WTC11 (cell line): Measurements from ENCODE around the gene KRT35. TPM values are rescaled to one million over a fixed set of nuclear protein-coding genes. Genes with fewer than 3 reads are reported as not detected.
A peak's percentile ranks its signal among the peaks of the same experiment; 100 is the strongest.

Source experiments
- ATAC-seq: fragments of 200-7000 bp; cut with Tn5 transposase; 2 replicates; pipeline ENCODE4 v1.10.0; 2021; ENCODE audit warnings: mild to moderate bottlenecking, moderate library complexity
- CTCF ChIA-PET: fragments of 300-600 bp; sonication (Branson Sonifier 250); formaldehyde crosslinking; loops from one replicate; lab custom pipeline; 2021; ENCODE audit warnings: antibody characterized with exemption; lab: Charles Lee
- POLR2A ChIA-PET: fragments of 350-600 bp; sonication (Branson Sonifier 250); formaldehyde crosslinking; loops from one replicate; lab custom pipeline; 2021; ENCODE audit warnings: antibody characterized with exemption; lab: Charles Lee
- DNase-seq: peaks from one replicate; pipeline ENCODE4 v3.0.0; 2021; ENCODE audit warnings: low spot score
- H3K27ac Mint-ChIP-seq: 2 replicates; pipeline ENCODE4 v1.8.0; 2021; ENCODE audit warnings: mixed read lengths
- H3K27me3 Mint-ChIP-seq: 2 replicates; pipeline ENCODE4 v1.8.0; 2021; ENCODE audit warnings: low read depth, mild to moderate bottlenecking, moderate library complexity, mixed read lengths
- H3K36me3 Mint-ChIP-seq: 2 replicates; pipeline ENCODE4 v1.8.0; 2021; ENCODE audit warnings: mixed read lengths
- H3K4me1 Mint-ChIP-seq: 2 replicates; pipeline ENCODE4 v1.8.0; 2022; ENCODE audit warnings: mixed read lengths
- H3K4me3 Mint-ChIP-seq: 2 replicates; pipeline ENCODE4 v1.8.0; 2021; ENCODE audit warnings: mild to moderate bottlenecking, moderate library complexity, mixed read lengths
- H3K9me3 Mint-ChIP-seq: 2 replicates; pipeline ENCODE4 v1.8.0; 2021; ENCODE audit warnings: mixed read lengths
- AFF4 ChIP-seq: sonication (generic); formaldehyde crosslinking; IDR thresholded peaks from 2 replicates; pipeline ENCODE4 v1.8.1; 2023; ENCODE audit warnings: mild to moderate bottlenecking, missing genetic modification reagents, borderline replicate concordance
- ATF1 ChIP-seq: sonication (generic); formaldehyde crosslinking; IDR thresholded peaks from 2 replicates; pipeline ENCODE4 v1.8.1; 2023; ENCODE audit warnings: mild to moderate bottlenecking, moderate library complexity, missing genetic modification reagents
- ATF3 ChIP-seq: sonication (generic); formaldehyde crosslinking; conservative IDR thresholded peaks from 2 replicates; pipeline ENCODE4 v1.8.1; 2022; ENCODE audit warnings: mild to moderate bottlenecking, missing genetic modification reagents
- CDX4 ChIP-seq: fragments of 250-450 bp; sonication (Bioruptor Pico); IDR thresholded peaks from 2 replicates; pipeline ENCODE4 v1.9.0; 2021; ENCODE audit warnings: moderate library complexity, mild to moderate bottlenecking, inconsistent platforms, borderline replicate concordance
- CREB1 ChIP-seq: sonication (generic); formaldehyde crosslinking; IDR thresholded peaks from 2 replicates; pipeline ENCODE4 v1.8.0; 2023; ENCODE audit warnings: mild to moderate bottlenecking, missing genetic modification reagents
- GTF2I ChIP-seq: fragments of 250-450 bp; sonication (Bioruptor Pico); conservative IDR thresholded peaks from 2 replicates; pipeline ENCODE4 v1.4.0; 2021; ENCODE audit warnings: mild to moderate bottlenecking
- KAT7 ChIP-seq: sonication (generic); formaldehyde crosslinking; IDR thresholded peaks from 2 replicates; pipeline ENCODE4 v1.8.1; 2023; ENCODE audit warnings: missing genetic modification reagents, mild to moderate bottlenecking, borderline replicate concordance
- NR2C2 ChIP-seq: sonication (generic); formaldehyde crosslinking; IDR thresholded peaks from 2 replicates; pipeline ENCODE4 v1.8.0; 2022; ENCODE audit warnings: mild to moderate bottlenecking, missing genetic modification reagents
- NR3C1 ChIP-seq: sonication (generic); formaldehyde crosslinking; conservative IDR thresholded peaks from 2 replicates; pipeline ENCODE4 v1.8.1; 2023; ENCODE audit warnings: low read depth, mild to moderate bottlenecking, missing genetic modification reagents
- PRDM15 ChIP-seq: sonication (generic); formaldehyde crosslinking; IDR thresholded peaks from 2 replicates; pipeline ENCODE4 v1.8.0; 2022; ENCODE audit warnings: missing genetic modification reagents
- ZNF263 ChIP-seq: sonication (generic); formaldehyde crosslinking; IDR thresholded peaks from 2 replicates; pipeline ENCODE4 v1.8.1; 2022; ENCODE audit warnings: low read depth, mild to moderate bottlenecking, moderate library complexity, missing genetic modification reagents
- ZNF396 ChIP-seq: fragments of 250-450 bp; sonication (Bioruptor Pico); IDR thresholded peaks from 2 replicates; pipeline ENCODE4 v1.8.0; 2021; ENCODE audit warnings: mild to moderate bottlenecking, moderate library complexity, borderline replicate concordance
- ZNF423 ChIP-seq: fragments of 250-450 bp; sonication (Bioruptor Pico); IDR thresholded peaks from 2 replicates; pipeline ENCODE4 v2.1.2; 2022; ENCODE audit warnings: mild to moderate bottlenecking, moderate library complexity
- total RNA-seq: library from RNA; stranded (reverse); gene quantifications from 3 replicates; pipeline ENCODE4 v1.2.3, GENCODE V29; 2021

Gene KRT35
- total RNA-seq, 1 experiment from 2014 or later = not detected

GRCh38 chr17:41524261-41524660 is 43.3 kb upstream of the KRT35 start:
- no peak for ATAC-seq
- H3K9me3 Mint-ChIP-seq = no peaks in the 10 kb centered on the region

GRCh38 chr17:41523787-41524186 is 42.8 kb upstream of the KRT35 start:
- POLR2A ChIA-PET = no interaction called here
- no peak for DNase-seq
- H3K4me3 Mint-ChIP-seq = no peak overlapping the region
- H3K4me1 Mint-ChIP-seq = peaks cover 34% of the 10 kb centered on the region
- H3K36me3 Mint-ChIP-seq = peaks cover 26% of the 10 kb centered on the region
- H3K27me3 Mint-ChIP-seq = no peaks in the 10 kb centered on the region; the same call in 1 of the 2 replicates
- CTCF ChIA-PET = interaction anchor here (1.1 to 7.5 kb wide), 2 partner anchors 25 to 139 kb away, joined by 3 to 125 read pairs; no protein-coding TSS in a partner anchor
- no peaks in the 10 kb centered on the region for H3K9me3 Mint-ChIP-seq
- no peak for ATAC-seq
- H3K27ac Mint-ChIP-seq = peak overlapping the region; percentile 57; the same call in 1 of the 2 replicates
- no peak for TF ChIP-seq NR2C2 (CRISPR knock-in tag)
- no peak for TF ChIP-seq ATF3 (CRISPR knock-in tag)
- TF ChIP-seq ATF1 (CRISPR knock-in tag) = no peak
- no peak for TF ChIP-seq AFF4 (CRISPR knock-in tag)
- TF ChIP-seq CDX4 (CRISPR knock-in tag) = no peak
- TF ChIP-seq NR3C1 (CRISPR knock-in tag) = no peak
- TF ChIP-seq CREB1 = no peak
- no peak for TF ChIP-seq ZNF423 (CRISPR knock-in tag)
- no peak for TF ChIP-seq ZNF396 (CRISPR knock-in tag)
- TF ChIP-seq GTF2I (CRISPR knock-in tag) = no peak
- no peak for TF ChIP-seq ZNF263
- no peak for TF ChIP-seq KAT7 (CRISPR knock-in tag)

More at GRCh38 chr17:41524261-41524660, 43.3 kb upstream of the KRT35 start:
- Mint-ChIP-seq H3K27ac (peak overlapping the region; percentile 57; the same call in 1 of the 2 replicates), H3K27me3 (peaks cover 3% of the 10 kb centered on the region; the same call in 1 of the 2 replicates), H3K4me1 (peaks cover 37% of the 10 kb centered on the region), H3K36me3 (peaks cover 26% of the 10 kb centered on the region), H3K4me3 (no peak overlapping the region)
- POLR2A ChIA-PET = no interaction called here
- no peak for TF ChIP-seq AFF4 (CRISPR knock-in tag)
- TF ChIP-seq PRDM15 = peak; percentile 48; the same call in 1 of the 2 replicates
- DNase-seq = no peak
- CTCF ChIA-PET = interaction anchor here (7.5 kb wide), 1 partner anchor 25 kb away, joined by 125 read pairs; no protein-coding TSS in a partner anchor
